DOHH2 (cell line): ENCODE measurements around the gene HEPHL1.

Source experiments
- H3F3A ChIP-seq: fragments of 200-600 bp; sonication (generic), shearing (Covaris generic); 2 replicates; pipeline ENCODE4 v1.6.0; 2016; ENCODE audit warnings: antibody characterized with exemption, mild to moderate bottlenecking; ENCODE audit not compliant: control insufficient read depth, insufficient read depth
- H3K27ac ChIP-seq: fragments of 200-600 bp; sonication (generic); 2 replicates; pipeline ENCODE4 v1.5.1; 2014; ENCODE audit warnings: low read depth, mild to moderate bottlenecking, low read length, moderate library complexity
- H3K27me3 ChIP-seq: fragments of 200-600 bp; sonication (generic); 2 replicates; pipeline ENCODE4 v1.6.1; 2014; ENCODE audit warnings: mild to moderate bottlenecking, low read length, mixed read lengths; ENCODE audit not compliant: control insufficient read depth
- H3K36me3 ChIP-seq: fragments of 200-600 bp; sonication (generic); 2 replicates; pipeline ENCODE4 v1.6.1; 2014; ENCODE audit warnings: mild to moderate bottlenecking, low read length, moderate library complexity, mixed read lengths; ENCODE audit not compliant: control insufficient read depth
- H3K4me1 ChIP-seq: fragments of 200-600 bp; sonication (generic); 2 replicates; pipeline ENCODE4 v1.6.1; 2014; ENCODE audit warnings: mild to moderate bottlenecking, low read length, mixed read lengths; ENCODE audit not compliant: control insufficient read depth
- H3K4me2 ChIP-seq: fragments of 200-600 bp; sonication (generic); 2 replicates; pipeline ENCODE4 v1.6.0; 2014; ENCODE audit warnings: mild to moderate bottlenecking, low read length, moderate library complexity
- H3K4me3 ChIP-seq: fragments of 200-600 bp; sonication (generic); 2 replicates; pipeline ENCODE4 v1.5.1; 2014; ENCODE audit warnings: mild to moderate bottlenecking, low read length, mixed read lengths
- H3K79me2 ChIP-seq: fragments of 200-600 bp; sonication (generic); 2 replicates; pipeline ENCODE4 v1.6.1; 2014; ENCODE audit warnings: mild to moderate bottlenecking, low read length, mixed read lengths; ENCODE audit not compliant: control insufficient read depth
- H3K9me2 ChIP-seq: fragments of 200-600 bp; sonication (generic); replicated peaks from 2 replicates; pipeline ENCODE4 v1.6.1; 2014; ENCODE audit warnings: mild to moderate bottlenecking, low read length, mixed read lengths; ENCODE audit not compliant: control insufficient read depth
- H3K9me3 ChIP-seq: fragments of 200-600 bp; sonication (generic); 2 replicates; pipeline ENCODE4 v1.6.1; 2014; ENCODE audit warnings: antibody characterized with exemption, low read length, mixed read lengths; ENCODE audit not compliant: control insufficient read depth, insufficient read depth
- H4K20me1 ChIP-seq: fragments of 200-600 bp; sonication (generic); 2 replicates; pipeline ENCODE4 v1.6.0; 2014; ENCODE audit warnings: low read depth, mild to moderate bottlenecking, antibody characterized with exemption, low read length, moderate library complexity; ENCODE audit not compliant: control insufficient read depth, insufficient read depth
- EZH2phosphoT487 ChIP-seq: fragments of 200-600 bp; sonication (generic); IDR thresholded peaks from 2 replicates; pipeline ENCODE4 v1.6.1; 2017; ENCODE audit warnings: borderline replicate concordance, mild to moderate bottlenecking, antibody characterized with exemption, low read length, moderate library complexity, mixed read lengths
- TF ChIP-seq, protein P1 (sequence below): fragments of 200-600 bp; sonication (generic); IDR thresholded peaks from one replicate; pipeline ENCODE4 v1.5.1; 2014; ENCODE audit warnings: antibody characterized with exemption, mild to moderate bottlenecking, low read depth, low read length; ENCODE audit not compliant: poor library complexity, severe bottlenecking

HEPHL1 gene

DNA sequence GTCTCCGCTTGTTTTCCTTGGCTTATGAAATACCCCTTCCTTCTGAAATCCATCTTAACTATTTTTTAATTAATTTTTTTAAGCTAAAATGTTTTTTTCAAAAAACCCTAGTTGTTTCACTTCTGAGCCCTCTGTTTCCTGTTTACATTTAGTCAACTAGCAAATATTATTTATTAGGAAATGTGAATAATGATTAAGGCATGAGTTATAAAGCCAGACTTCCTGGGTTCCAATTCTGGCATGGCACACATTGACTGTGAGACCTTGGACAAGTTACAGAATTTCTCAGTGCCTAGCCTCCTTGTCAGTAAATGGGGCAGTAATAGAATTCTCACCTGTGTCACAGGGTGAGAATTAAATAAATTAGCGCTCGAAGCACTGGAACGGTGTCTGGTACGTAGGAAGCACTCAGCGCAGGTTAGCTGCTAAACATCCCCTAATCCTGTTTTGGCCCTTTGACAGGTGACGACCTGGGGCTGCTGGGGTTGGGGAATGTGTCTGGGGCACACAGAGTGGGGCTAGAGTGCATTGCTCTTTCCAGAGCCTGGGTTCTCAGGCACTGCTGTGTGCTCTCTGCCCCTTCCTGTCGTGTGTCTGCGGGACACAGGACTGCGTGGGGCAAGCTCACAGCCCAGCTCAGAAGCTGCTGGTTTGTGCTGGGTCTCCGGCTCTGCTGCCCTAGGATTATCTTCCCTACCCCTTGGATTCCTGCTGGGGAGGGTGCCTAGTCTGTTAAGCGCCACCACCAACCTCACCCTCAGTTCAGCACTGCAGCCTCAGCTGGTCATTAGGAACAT, 120.6 kb downstream of the HEPHL1 start:
- no peak overlapping the region for H3K4me2 ChIP-seq

DNA sequence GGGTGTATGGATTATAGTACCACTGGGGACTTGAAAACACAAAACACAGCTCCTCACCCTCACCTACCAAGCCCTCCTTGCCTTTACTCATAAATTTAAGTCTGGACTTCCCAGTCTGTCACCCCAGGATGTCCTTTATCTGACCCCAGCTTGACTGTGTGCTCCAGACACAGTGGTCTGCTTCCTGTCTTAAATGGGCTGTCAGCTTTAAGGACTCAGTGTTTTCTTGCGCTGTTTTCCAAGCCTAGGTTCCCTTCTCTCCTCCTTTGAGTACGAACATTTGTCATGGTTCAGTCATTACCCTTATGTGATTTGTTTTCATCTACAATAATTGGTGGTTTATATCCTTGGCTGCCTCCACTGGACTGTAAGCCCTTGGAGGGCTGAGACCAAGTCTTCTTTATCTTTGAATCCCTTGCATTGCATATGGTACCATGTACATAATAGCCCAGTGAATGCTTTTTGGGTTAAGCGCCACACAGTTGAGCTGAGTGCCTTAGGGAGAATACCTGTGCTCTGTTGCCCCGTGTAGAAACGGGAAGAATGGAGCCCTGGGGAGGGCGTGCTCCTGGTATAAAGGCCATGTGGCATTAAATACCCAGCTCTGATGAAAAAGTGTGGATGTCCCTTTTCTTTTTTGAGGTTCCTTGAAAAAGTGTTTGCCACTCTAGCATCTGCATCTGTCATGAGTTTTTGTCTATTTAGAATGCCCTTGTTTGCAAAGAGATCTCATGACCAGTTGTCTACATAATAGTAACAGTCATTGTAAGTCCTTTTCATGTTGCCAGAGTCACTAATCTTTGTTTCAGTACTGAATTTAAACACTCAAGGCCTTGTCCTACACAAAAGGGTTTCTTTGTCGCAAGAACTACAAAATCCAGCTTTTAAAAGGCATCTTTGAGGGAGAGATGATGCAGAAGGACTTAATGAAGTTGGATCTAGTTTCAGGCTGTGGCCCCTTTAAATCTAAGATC, 121.4 kb downstream of the HEPHL1 start:
- H3K9me3 ChIP-seq = no peaks in the 10 kb centered on the region
- H3K4me2 ChIP-seq = no peak overlapping the region
- H3K27ac ChIP-seq = no peak overlapping the region
- H3K36me3 ChIP-seq = no peaks in the 10 kb centered on the region
- no peaks in the 10 kb centered on the region for H3K27me3 ChIP-seq
- no peak overlapping the region for H3K4me3 ChIP-seq
- no peaks in the 10 kb centered on the region for H3K4me1 ChIP-seq
- H3K79me2 ChIP-seq = peaks cover 57% of the 10 kb centered on the region
- no peak for TF ChIP-seq EZH2phosphoT487
- TF ChIP-seq, protein P1, sequence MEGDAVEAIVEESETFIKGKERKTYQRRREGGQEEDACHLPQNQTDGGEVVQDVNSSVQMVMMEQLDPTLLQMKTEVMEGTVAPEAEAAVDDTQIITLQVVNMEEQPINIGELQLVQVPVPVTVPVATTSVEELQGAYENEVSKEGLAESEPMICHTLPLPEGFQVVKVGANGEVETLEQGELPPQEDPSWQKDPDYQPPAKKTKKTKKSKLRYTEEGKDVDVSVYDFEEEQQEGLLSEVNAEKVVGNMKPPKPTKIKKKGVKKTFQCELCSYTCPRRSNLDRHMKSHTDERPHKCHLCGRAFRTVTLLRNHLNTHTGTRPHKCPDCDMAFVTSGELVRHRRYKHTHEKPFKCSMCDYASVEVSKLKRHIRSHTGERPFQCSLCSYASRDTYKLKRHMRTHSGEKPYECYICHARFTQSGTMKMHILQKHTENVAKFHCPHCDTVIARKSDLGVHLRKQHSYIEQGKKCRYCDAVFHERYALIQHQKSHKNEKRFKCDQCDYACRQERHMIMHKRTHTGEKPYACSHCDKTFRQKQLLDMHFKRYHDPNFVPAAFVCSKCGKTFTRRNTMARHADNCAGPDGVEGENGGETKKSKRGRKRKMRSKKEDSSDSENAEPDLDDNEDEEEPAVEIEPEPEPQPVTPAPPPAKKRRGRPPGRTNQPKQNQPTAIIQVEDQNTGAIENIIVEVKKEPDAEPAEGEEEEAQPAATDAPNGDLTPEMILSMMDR = no peak
- no peaks in the 10 kb centered on the region for H3F3A ChIP-seq
- peaks cover 4% of the 10 kb centered on the region; the same call in 1 of the 2 replicates for H4K20me1 ChIP-seq
- no peaks in the 10 kb centered on the region for H3K9me2 ChIP-seq

More for the DNA sequence above, 120.6 kb downstream of the HEPHL1 start:
- no peaks in the 10 kb centered on the region for H3F3A ChIP-seq
- H3K79me2 ChIP-seq = peaks cover 57% of the 10 kb centered on the region
- H4K20me1 ChIP-seq = no peaks in the 10 kb centered on the region
- no peaks in the 10 kb centered on the region for H3K4me1 ChIP-seq
- no peaks in the 10 kb centered on the region for H3K9me3 ChIP-seq
- no peak overlapping the region for H3K27ac ChIP-seq
- H3K27me3 ChIP-seq = no peaks in the 10 kb centered on the region
- H3K36me3 ChIP-seq = no peaks in the 10 kb centered on the region
- TF ChIP-seq, protein P1 = no peak
- no peak for TF ChIP-seq EZH2phosphoT487
- H3K4me3 ChIP-seq = no peak overlapping the region
- no peaks in the 10 kb centered on the region for H3K9me2 ChIP-seq

DNA sequence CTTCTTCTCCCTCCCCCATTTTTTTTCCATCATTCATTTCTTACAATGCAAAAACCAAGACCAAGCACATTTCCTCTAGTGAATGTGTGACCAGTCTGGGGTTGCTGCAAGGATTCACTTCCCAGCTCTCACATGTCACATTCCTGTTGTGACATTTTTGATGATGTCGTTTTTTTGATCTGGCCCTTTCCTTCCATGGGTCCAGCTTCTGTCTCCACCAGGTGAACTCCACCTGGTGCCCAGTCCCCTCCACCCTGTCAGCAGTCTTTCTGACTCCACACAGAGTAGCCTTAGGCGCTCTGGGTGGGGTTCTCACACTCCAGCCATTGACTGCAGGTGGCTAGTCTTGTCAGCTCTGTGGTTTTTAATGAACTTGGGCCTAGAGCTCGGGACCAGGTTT, 123.1 kb downstream of the HEPHL1 start:
- no peak for TF ChIP-seq EZH2phosphoT487
- TF ChIP-seq, protein P1 = no peak
- Histone ChIP-seq H3F3A (no peaks in the 10 kb centered on the region), H3K4me3 (no peak overlapping the region), H3K4me1 (no peaks in the 10 kb centered on the region), H3K9me3 (no peaks in the 10 kb centered on the region), H3K4me2 (no peak overlapping the region), H3K27me3 (no peaks in the 10 kb centered on the region), H3K9me2 (no peaks in the 10 kb centered on the region), H3K27ac (no peak overlapping the region), H3K79me2 (peaks cover 56% of the 10 kb centered on the region), H3K36me3 (no peaks in the 10 kb centered on the region), H4K20me1 (peaks cover 5% of the 10 kb centered on the region; the same call in 1 of the 2 replicates)
